Activated CD8-positive, alpha-beta memory T cell treated with anti-CD3 and anti-CD28 coated beads, Interleukin-2, amount 50 U/mL, for 4 hours (primary cell): ENCODE data around the gene CST6.
A peak's percentile ranks its signal among the peaks of the same experiment; 100 is the strongest.
"Not testable (repeated sequence)": the region's sequence is repeated elsewhere in the genome, so short reads cannot be mapped to it uniquely, and the experiment has no call there.

ENCODE experiments used
- DNase-seq: peaks from one replicate; pipeline ENCODE4 v3.0.0-alpha.2; 2020

Gene CST6

GRCh38 chr11:66015936-66016792, 4.4 kb downstream of the CST6 start:
- DNase-seq, result no peak

GRCh38 chr11:66016793-66017177, 5.0 kb downstream of the CST6 start:
- DNase-seq, result no peak

DNA sequence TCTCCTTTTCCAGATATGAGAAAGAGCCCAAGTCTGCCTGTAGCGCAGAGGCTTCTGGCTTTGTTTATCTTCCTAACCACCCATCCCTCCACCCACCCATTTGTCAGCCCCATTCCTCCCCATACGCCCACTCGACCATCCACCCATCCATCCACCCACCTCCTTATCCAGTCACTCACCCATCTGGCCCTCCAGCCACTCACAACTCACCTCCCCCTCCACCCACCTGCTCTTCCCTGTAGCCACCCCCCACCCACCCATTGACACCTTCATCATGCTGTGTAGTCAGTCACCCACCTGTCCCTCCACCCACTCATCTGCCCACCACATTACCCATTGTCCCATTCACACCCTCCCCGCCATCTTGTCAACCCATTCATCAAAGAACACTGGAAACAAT, 5.5 kb downstream of the CST6 start:
- peak; percentile 40 for DNase-seq

DNA sequence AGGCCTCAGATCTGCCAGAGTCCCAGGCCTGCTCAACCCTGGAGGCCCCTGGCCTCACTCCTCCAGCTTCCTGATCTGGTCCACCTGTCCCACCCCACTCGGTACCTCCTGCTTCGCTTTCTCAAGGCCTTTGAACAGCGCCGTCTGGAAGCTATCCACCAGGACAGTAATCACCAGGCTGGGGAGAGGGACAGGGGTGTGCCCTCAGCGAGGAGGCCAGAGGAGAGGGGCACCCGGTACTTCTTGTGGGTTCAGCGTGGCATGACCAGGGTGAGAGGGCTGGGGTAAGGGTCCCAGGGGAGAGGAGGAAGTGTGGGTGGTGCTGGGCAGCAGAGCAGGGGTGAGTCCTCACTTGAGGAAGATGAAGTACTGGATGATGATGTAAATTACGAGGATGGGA, 8.4 kb downstream of the CST6 start:
- DNase-seq, result no peak

GRCh38 chr11:66020618-66021357, 9.0 kb downstream of the CST6 start:
- no peak for DNase-seq

DNA sequence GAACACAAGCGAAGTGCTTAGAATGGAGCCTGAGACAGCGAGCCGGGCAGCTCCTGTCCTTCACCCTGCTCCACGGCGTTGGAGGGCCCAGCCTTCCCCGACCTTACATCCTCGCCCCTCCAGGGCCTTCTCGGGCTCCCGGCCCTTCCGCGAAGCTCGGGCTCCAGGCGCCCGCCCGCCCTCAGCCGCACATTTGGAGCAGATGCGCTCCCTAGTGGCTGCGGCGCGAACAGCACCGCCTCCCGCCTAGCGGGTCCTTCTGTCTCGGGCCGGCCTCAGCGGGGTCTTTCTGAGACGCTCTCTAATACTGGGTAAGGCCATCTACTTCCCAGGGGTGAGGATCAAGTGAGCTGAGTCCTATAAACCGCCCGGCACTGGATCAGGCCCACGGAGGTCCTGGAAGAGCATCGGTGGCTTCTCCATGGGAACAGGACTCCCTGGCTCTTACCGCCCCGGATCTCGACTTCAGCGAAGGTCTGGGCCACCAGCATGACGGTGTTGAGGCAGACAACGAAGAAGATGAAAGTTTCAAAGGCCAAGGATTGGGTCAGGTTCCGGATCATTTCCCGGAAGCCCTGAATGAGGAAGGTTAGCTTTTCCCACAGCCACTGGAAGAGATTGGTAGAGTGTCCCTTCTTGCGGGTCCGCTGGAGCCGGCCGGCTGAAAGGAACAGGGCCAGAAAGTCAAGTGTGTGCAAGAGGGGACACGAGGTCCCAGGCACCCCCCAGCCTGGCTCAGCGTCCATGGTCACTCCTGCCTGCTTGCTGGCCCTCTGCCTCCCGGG, 10.8 kb downstream of the CST6 start:
- DNase-seq, result peak; percentile 84

DNA sequence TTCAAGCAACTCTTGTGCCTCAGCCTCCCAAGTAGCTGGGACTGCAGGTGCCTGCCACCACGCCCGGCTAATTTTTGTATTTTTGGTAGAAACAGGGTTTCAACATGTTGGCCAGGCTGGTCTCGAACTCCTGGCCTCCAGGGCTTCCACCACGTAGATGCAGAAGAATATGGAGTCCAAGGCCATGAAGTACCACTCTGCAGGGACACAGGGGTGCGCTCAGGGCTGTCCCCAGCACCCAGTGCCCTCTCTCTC, 11.3 kb downstream of the CST6 start:
- DNase-seq, result not testable (repeated sequence)

- DNase-seq, result no peak
Measured at GRCh38 chr11:66026017-66026529, 14.3 kb downstream of the CST6 start, which contains the start of gene CATSPER1. Gene CATSPER1 (minus strand): TSS chr11:66026479. CDS start chr11:66026379, 100 bp downstream.

GRCh38 chr11:66032957-66033735, 21.3 kb downstream of the CST6 start:
- no peak for DNase-seq

DNA sequence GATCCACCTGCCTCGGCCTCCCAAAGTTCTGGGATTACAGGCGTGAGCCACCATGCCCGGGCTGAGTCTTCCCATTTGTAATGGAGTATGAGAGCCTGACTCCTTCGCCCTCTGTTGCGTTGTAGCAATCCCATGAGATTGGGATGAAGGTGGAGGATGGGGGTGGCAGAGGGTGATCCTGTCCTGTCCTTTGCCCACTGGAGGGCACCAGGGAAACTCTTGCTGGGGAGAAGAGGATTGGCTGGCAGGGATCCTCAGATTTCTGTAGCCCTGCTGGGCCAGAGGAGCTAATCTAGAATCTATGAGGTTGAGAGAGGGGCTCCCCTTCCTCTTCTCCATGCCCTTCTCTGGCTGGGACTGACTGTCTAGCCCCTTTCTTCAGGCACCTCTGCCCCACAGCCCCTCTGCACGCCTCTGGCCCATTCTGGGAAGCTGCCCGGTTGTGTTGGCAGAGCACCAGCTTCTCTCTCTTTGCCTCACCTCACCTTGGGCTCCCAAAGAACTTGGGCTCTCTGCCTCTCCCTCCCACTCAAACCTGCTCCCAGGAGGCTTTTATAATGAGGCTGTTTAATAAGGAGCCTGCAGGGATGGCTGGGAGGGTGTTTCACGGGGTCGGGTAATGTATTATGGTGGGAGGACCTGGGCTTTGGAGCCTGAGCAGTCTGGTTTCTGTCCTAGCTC, 24.0 kb downstream of the CST6 start:
- no peak for DNase-seq

- no peak for DNase-seq
Measured at GRCh38 chr11:66036334-66036710, 24.5 kb downstream of the CST6 start.

- DNase-seq, result no peak
Measured at GRCh38 chr11:66037327-66037726, 25.5 kb downstream of the CST6 start.

- no peak for DNase-seq
Measured at GRCh38 chr11:66039765-66040164, 28.0 kb downstream of the CST6 start.

DNA sequence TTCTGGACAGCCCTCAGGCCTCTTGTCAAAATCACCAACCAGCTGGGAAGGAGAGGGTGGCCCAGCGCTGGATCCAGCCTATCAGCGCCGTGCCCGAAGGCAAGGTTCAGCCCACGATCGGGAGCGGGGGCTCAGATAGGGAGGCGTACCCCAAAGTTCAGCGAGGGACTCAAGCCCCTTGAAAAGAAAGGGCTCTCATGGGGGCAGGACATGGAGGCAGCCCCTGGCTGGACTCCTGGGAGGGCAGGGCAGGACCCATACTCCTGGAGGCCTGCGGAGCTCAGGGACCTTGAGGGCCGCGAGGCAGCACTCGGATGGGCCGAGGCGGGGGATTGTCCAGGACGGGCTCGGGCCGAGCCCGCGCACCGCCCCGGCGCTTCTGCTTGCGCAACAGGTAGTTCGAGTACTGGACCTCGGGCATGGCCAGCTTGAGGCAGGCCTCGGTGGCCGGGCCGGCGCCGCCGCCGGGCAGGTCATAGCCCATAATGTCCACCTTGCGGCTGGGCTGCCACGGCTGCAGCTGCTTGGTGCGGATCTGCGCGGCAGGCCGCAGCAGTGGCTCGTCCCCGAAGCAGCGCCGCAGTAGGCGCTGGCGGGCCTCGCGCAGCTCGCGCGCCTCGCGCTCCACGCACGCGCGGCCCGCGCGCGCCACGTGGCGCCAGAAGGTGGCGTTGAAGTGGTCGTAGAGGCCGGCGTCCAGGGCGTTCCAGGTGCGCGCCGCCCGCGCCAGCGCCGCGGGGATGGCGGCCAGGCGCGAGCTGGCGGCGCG, 30.6 kb downstream of the CST6 start:
- DNase-seq, result no peak

DNA sequence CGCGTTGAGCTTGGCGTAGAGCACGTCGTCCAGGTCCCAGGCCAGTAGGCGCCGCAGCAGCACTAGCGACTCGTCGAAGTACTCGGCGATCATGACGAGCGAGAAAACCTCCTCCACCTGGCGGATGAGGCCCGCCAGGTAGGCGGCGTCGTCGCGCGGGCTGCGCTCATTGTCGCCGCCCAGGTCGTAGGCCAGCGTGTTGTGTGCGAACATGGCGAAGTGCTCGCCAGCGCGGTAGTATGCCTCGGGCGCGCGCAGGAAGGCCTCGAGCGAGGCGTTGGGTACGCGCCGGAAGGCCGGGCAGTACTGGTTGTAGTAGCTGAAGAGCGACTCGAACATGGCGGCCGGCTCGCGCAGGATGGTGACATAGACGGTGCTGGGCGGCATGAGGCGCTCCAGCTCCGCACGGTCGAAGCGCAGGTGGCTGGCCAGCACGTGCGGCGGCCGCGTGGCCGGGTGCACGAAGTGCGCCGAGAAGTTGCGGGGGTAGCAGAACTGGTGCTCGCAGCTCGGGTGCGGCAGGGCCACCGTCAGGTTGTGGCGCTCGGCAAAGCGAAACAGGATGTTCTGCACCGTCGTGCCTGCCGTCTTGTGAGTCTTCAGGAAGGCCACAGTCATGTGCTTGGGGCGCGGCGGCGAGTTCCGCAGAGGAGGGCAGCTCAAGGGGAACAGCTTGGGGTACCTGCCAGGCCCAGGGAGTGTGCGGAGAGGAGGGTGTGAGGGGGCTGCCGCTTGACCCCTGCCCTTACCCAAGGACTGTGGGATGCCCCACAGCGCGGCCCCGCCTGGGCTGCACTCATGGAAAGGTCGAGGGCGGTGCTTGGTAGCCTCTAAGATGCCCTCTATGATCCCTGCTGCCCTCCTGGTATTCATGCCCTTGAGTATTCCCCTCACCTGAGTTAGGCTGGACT, 31.4 kb downstream of the CST6 start:
- DNase-seq, result no peak

DNA sequence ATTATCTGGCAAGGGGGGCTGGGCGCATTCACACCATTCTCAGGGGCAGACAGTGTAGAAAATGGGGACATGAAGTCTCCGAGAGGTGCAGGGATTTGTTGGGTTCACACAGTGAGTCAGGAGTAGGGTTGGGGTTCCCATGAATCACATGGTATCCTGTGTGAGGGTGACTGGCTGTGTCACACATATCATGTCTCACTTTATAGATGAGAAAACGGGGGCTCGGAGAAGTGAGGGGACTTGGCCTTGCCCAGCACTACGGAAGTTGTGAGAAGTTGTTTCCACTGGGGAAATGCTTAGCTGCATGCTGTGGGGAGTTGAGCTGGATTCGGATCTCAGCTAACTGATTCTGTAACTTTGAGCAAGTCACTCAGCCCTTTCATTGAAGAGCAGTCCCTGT, 32.9 kb downstream of the CST6 start:
- peak; percentile 23 for DNase-seq

GRCh38 chr11:66045177-66045639, 33.4 kb downstream of the CST6 start:
- DNase-seq, result peak; percentile 85

DNA sequence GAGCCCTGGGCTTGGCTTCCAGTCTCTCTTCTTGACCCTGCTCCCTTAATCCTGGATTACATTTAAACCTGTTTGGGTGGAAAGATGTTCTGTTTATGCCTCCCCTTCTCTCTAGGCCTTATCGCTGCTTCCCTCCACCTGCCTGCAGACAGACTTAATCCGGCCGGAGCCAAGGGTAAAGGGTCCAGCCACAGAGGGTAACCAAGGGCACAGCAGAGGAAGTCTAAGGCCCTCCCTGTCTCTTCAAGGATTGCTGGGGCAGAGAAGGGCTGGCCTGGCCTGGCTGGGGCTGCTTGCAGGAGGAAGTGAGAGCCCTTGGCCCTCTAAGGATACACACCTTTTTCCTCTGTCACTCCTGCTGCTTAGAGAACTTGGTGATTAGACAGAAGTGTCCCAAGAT, 35.1 kb downstream of the CST6 start:
- DNase-seq, result no peak

GRCh38 chr11:66047541-66048365, 35.9 kb downstream of the CST6 start:
- no peak for DNase-seq
